ENCODE results near the gene TIMM23. TPM values are rescaled to one million over a fixed set of nuclear protein-coding genes. Genes with fewer than 3 reads are reported as not detected.
"Not testable (repeated sequence)": the region's sequence is repeated elsewhere in the genome, so short reads cannot be mapped to it uniquely, and the experiment has no call there.

TIMM23 gene
- total and polyA plus RNA-seq, 10 of the 15 experiments (the other 5 are each of a cell fraction or from before 2014, with no cell fraction given), result 90.0 to 228 (median 120) TPM

DNA sequence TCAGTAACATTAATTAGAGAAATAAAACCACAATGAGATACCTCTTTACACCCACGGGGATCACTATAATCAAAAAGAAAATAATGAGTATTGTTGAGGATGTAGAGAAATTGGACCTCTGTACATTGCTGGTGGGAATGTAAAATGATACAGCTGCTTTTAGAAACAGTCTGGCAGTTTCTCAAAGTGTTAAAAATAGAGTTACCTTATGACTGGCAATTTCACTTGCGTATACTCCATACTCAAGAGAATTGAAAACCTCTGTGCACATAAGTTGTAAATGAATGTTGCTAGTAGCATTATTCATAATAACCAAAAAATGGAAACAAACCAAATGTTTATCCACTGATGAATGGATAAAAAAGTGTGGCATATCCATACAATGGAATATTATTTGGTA, 6.3 kb downstream of the TIMM23 start:
- FAIRE-seq; DNase-seq (ENCODE audit: low read depth, low spot score); intact Hi-C loops (cut with micrococcal nuclease; ENCODE audit: unreplicated experiment); H3K27me3 ChIP-seq (replicated peaks in 1 of 2; ENCODE audit: control insufficient read depth in 2 of 2, insufficient read depth in 2 of 2, low read length in 1 of 2); H2AFZ ChIP-seq (ENCODE audit: control insufficient read depth, low read depth, low read length); in situ Hi-C loops (cut with MboI); RAD21 ChIA-PET (ENCODE audit: unreplicated experiment); H3K9me3 ChIP-seq (replicated peaks; ENCODE audit: control insufficient read depth, insufficient read depth, low read length); POLR2A ChIA-PET; CTCF ChIA-PET; H3K4me3 ChIP-seq; H3K36me3 ChIP-seq (ENCODE audit: control insufficient read depth in 2 of 2, insufficient read depth in 2 of 2, low read length in 1 of 2); H3K4me1 ChIP-seq (ENCODE audit: control insufficient read depth, insufficient read depth, low read length); SMC1A ChIA-PET (ENCODE audit: uncharacterized antibody, unreplicated experiment); H3K9ac ChIP-seq (ENCODE audit: control insufficient read depth, insufficient read depth, low read length); BruUV-seq (replicated peaks); H4K20me1 ChIP-seq (ENCODE audit: control insufficient read depth, insufficient read depth): not testable (repeated sequence)
- 0 out of 2 replicates have a peak overlapping the region, but pooled peaks have one; percentile 25 for H3K27ac ChIP-seq (ENCODE audit: control insufficient read depth, insufficient read depth)
- peaks cover 27% of the 10 kb centered on the region for H3K79me2 ChIP-seq (ENCODE audit: control insufficient read depth, insufficient read depth, low read length)
- ATAC-seq, result peak; percentile 82
- 0% methylated on average over 1 of the region's 2 CpGs for WGBS (ENCODE audit: insufficient coverage, insufficient replicate concordance, low lambda C conversion rate, missing lambda C conversion rate)
- TF ChIP-seq JUNB (IDR thresholded peaks at IDR 0.05), result peak; percentile 29; the same call in 1 of the 2 replicates
- H3K4me2 ChIP-seq (ENCODE audit: control insufficient read depth, insufficient read depth), result 0 out of 2 replicates have a peak overlapping the region, but pooled peaks have one; percentile 17

DNA sequence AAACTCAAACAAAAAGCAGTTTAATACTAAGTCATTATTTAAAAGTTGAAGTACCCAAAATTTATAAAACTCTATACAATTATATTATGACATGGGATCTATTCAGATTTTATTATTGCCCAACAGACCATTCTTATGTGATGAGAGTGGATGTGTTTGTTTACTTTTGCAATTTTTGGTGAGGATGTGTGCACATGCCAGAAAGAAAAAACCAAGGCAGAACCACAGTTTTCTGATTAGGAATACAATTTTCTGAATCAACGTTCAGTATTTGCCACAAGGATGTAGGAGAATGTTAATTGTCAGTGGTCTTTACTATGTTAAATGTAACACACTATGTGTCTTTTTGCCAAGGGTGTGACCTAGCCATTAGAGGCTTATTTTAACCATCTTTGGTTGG, 9.1 kb downstream of the TIMM23 start:
- CTCF ChIA-PET, result interaction anchor here (1.8 kb wide), 1 partner anchor 47 kb away, joined by 10 read pairs; the partner anchor contains the start of gene NCOA4
- H3K9me3 ChIP-seq (replicated peaks; ENCODE audit: control insufficient read depth, insufficient read depth, low read length); BruUV-seq (replicated peaks); ATAC-seq; POLR2A ChIA-PET; H3K4me2 ChIP-seq (ENCODE audit: control insufficient read depth, insufficient read depth); H3K9ac ChIP-seq (ENCODE audit: control insufficient read depth, insufficient read depth, low read length); H3K27me3 ChIP-seq (replicated peaks in 1 of 2; ENCODE audit: control insufficient read depth in 2 of 2, insufficient read depth in 2 of 2, low read length in 1 of 2); RAD21 ChIA-PET (ENCODE audit: unreplicated experiment); H3K27ac ChIP-seq (ENCODE audit: control insufficient read depth, insufficient read depth); H2AFZ ChIP-seq (ENCODE audit: control insufficient read depth, low read depth, low read length); FAIRE-seq; H3K4me1 ChIP-seq (ENCODE audit: control insufficient read depth, insufficient read depth, low read length); H3K4me3 ChIP-seq; in situ Hi-C loops (cut with MboI); intact Hi-C loops (cut with micrococcal nuclease; ENCODE audit: unreplicated experiment); DNase-seq (ENCODE audit: low read depth, low spot score); H4K20me1 ChIP-seq (ENCODE audit: control insufficient read depth, insufficient read depth); H3K36me3 ChIP-seq (ENCODE audit: control insufficient read depth in 2 of 2, insufficient read depth in 2 of 2, low read length in 1 of 2); SMC1A ChIA-PET (ENCODE audit: uncharacterized antibody, unreplicated experiment): not testable (repeated sequence)
- WGBS (ENCODE audit: insufficient coverage, insufficient replicate concordance, low lambda C conversion rate, missing lambda C conversion rate), result 29% methylated on average over 1 of the region's 1 CpG
- peaks cover 12% of the 10 kb centered on the region for H3K79me2 ChIP-seq (ENCODE audit: control insufficient read depth, insufficient read depth, low read length)
